Activated CD4-positive, CD25-positive, alpha-beta regulatory T cell (primary cell): Measurements from ENCODE around the gene BICC1.

Experiments
- DNase-seq, 4 experiments: peaks; one replicate each; lab custom pipeline; 2025; lab: John Stamatoyannopoulos, UW

The BICC1 gene

DNA sequence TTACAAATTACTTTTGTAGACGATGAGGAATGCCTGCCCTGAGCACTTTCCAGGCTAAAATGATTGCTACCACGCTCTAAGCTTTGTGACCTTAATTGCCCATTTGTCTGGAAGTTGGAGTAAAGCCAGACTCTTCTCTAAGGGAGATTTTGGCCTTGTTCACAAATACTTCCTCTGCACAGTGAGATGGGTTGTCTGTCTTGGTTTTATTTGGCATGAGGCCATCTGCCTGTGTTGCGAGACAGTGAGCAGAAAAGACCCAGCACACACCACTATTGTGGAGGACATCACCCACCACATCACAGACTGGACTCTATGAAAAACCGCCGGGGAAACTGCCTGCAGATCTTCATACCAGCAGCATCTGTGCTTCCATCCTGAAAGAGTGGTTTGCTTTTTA lies 138.4 kb downstream of the BICC1 start:
- DNase-seq = no peak

- no peak for DNase-seq
These were observed 139.1 kb downstream of the BICC1 start for GRCh38 chr10:58651742-58652141.

DNA sequence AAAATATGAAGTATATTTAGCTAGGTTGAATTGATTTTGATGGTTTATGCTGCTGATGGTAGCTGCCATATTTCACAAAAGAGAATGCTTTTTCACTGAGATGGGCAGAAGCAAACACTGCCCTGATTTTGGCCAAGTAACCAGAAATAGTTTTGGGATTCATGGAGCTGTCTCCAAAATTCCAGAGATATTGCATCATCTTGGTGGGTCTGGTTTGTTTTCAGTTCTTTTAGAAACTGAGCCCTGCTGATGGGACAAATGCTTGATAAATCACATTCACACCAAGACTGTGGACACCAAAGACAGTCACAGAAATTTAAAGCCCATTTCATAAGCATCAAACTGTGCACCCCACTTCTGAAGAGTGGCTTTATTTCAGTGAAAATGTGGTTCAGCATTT lies 140.5 kb downstream of the BICC1 start:
- DNase-seq = no peak

- DNase-seq = no peak
These were observed 148.0 kb downstream of the BICC1 start for GRCh38 chr10:58660575-58661255.

DNA sequence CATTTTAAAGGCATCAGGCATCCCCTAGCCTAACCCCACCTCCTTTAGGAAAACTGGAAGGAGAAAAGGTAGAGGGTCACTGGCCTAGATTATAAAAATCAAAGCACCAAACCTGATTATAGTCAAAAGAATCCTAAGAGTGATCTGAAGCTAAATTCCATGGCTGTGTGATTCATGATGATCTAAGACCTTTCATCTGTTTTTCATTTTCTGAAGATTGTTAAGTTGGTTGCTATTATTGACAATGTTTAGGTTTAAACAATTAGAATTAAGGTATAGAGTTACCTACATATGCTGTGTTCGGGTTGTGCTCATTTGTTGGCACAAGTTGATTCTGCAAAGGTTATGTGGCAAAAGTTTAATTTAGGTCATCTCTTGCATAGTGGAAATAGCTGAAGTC lies 148.7 kb downstream of the BICC1 start:
- no peak for DNase-seq

- DNase-seq = no peak
These were observed 149.2 kb downstream of the BICC1 start for GRCh38 chr10:58661902-58662301.

DNA sequence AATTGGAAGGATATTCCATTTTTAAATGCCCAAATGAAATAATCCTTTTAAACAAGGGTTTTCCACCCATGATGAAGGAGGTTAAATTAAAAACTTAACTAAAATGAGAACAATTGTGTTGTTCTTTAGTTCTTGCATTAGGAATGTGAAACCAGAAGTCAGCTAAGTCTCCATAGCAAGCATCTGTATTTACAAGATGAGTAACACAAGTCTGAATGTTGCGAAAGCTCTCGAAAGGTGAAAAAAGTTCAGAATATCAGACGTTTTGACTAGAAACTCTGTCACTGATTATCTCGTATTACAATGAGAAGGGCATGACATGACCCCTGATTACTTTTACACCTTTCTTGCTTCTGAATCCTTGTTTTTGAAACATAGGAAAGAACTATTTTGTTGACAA lies 149.6 kb downstream of the BICC1 start:
- no peak for DNase-seq

DNA sequence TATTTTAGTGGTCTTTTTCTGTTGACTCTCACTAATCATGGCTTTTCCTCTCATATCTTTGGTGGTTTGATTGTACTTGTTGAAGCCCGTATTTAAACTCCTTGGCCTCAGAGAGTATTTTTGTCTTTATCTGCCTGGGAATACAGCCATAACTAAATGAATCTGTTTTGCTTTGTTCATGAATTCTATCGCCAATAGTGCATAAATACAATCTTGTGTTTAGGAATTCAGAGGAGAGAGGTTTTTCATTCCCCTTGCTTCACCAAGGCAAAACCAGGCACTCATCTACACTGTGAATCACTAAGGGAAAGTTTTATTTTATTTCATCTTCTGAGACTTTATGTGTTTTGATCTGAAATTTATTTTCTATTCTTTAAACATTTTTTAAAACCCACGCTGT lies 152.7 kb downstream of the BICC1 start:
- no peak for DNase-seq

- DNase-seq = no peak
These were observed 153.4 kb downstream of the BICC1 start for GRCh38 chr10:58666024-58666423.

- DNase-seq = no peak
These were observed 155.1 kb downstream of the BICC1 start for GRCh38 chr10:58667658-58668310.

DNA sequence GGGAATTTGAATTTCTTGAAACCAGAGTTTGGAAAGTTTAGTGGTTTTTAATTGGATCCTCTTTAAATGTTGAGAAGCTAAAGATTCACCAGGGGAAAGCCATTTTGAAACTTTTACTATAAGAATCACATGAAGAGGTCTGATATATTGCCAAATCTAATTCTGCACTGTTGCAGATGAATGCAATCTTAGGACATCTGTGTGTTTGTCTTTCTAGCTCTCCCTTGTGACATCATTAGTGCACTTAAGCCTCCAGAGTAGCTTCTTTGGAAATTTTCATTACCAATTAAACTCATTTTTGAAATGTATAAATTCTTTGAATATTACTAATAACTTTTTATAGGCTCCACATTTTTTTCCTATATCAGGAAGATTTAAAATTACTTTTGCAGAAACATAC lies 160.2 kb downstream of the BICC1 start:
- DNase-seq = no peak

- DNase-seq = no peak
These were observed 161.6 kb downstream of the BICC1 start for GRCh38 chr10:58674251-58674650.

- DNase-seq = no peak
These were observed 162.6 kb downstream of the BICC1 start for GRCh38 chr10:58675321-58675720.

DNA sequence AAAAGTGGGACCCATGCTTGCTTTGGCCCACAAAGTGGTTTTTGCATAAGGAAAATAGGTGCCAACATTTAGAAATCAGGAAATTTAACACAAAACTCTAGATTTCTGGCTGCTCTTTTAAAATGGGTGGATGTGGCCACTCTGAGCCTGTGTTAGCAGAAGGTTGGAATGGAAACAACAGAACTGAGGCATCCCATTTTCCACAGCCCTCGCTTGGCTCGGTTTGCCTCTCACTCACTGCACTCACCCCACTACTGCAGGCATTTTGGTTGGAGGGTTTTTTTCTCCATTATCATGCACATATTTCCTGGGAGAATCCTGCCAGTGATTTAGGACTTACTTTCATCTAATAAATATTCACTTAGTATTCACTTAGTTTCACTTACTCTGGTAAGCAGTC lies 178.9 kb downstream of the BICC1 start:
- DNase-seq = no peak

- no peak for DNase-seq
These were observed 181.2 kb downstream of the BICC1 start for GRCh38 chr10:58693919-58694318.

GRCh38 chr10:58695022-58695421 lies 182.3 kb downstream of the BICC1 start:
- DNase-seq = no peak

DNA sequence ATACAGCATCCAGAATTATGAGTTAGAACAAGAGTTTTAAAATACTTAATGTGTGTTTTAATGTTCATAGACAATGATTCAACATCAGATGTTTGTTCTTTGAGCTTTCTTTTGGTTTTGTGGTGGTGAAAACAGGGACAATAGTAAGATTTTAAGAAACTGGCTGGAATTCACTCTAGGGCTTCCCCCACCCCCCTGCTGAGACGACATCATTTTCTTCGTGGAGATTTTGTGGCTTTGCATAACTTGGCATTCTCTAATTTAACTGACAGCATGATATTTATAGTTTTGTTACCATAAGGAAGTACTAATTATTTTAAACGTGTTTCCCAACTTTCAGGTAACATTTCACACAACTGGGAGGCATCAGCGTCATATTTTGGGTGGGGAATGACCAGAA lies 184.1 kb downstream of the BICC1 start:
- no peak for DNase-seq

DNA sequence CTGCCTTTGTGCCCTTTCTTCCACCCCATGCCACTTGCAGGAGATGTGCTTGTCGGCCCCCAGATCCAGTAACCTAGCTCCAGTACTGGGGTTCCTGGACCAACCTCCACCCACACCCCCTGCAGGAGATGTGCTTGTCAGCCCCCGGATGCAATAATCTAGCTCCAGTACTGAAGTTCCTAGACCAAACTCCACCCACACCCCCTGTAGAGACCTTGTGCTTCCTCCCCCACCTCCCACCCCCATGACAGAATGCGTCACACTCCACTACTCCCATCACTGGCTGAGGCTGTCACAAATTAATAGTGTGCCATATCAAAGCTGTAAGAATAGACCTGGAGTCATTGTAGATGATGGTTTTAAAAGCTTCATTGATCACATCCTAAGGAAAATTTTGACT lies 185.0 kb downstream of the BICC1 start:
- DNase-seq = no peak

- DNase-seq = no peak
These were observed 186.2 kb downstream of the BICC1 start for GRCh38 chr10:58698777-58699356.

GRCh38 chr10:58700591-58700990 lies 187.9 kb downstream of the BICC1 start:
- no peak for DNase-seq

- no peak for DNase-seq
These were observed 188.9 kb downstream of the BICC1 start for GRCh38 chr10:58701405-58702135.

- no peak for DNase-seq
These were observed 191.6 kb downstream of the BICC1 start for GRCh38 chr10:58704226-58704625.

GRCh38 chr10:58704671-58705141 lies 192.0 kb downstream of the BICC1 start:
- no peak for DNase-seq
